Measurements from ENCODE around the gene CDK11B.
"Not testable (repeated sequence)": the region's sequence is repeated elsewhere in the genome, so short reads cannot be mapped to it uniquely, and the experiment has no call there.

CDK11B gene

DNA sequence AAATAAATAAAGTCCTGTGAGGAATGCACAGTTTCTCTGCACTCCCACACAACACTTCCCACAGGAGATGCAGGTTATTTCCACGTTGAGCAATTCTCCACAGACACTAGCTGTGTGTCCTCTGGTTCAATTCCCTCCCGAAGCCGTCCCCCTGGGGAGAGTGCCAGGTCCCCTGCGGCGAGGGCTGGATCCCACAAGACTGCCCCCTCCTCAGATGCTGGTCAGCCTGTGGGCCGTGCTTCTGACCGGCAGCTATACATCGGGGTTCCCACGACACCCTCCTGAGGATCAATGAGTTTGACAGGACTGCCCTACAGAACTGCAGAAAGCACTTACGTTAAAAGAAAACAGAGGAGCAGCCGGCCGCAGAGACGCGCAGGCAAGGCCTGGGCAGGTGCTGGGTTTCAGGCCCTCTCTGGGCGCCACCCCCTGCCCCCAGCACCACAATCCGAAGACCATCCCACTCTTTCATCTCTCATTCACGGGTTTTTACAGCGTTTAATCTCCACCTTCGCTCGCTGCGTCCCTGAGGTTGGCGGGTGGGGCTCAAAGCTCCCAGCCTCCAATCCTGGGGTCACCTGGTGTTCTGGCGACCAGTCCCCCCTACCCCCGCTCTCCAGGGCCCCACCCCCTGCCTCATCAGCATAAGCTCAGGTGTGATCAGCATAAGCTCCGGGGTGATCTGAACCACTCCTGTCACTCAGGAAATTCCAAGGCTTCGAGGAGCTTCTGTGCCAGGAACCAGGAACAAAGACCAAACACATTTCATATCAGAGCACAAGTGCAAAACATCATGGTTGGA is 24.5 kb upstream of the CDK11B start:
- DNase-seq (ENCODE audit: low read depth): no peak

GRCh38 chr1:1680912-1681273 is 22.1 kb upstream of the CDK11B start:
- DNase-seq (ENCODE audit: low read depth): no peak

- DNase-seq (ENCODE audit: low read depth): no peak
Measured at GRCh38 chr1:1680031-1680911, 21.5 kb upstream of the CDK11B start.

GRCh38 chr1:1678581-1679380 is 20.0 kb upstream of the CDK11B start:
- peak; percentile 45 for DNase-seq (ENCODE audit: low read depth)

GRCh38 chr1:1677718-1678580 is 19.1 kb upstream of the CDK11B start:
- peak; percentile 34 for DNase-seq (ENCODE audit: low read depth)

GRCh38 chr1:1676087-1676486 is 17.3 kb upstream of the CDK11B start:
- not testable (repeated sequence) for DNase-seq (ENCODE audit: low read depth)

GRCh38 chr1:1675218-1675617 is 16.4 kb upstream of the CDK11B start:
- DNase-seq (ENCODE audit: low read depth): not testable (repeated sequence)

GRCh38 chr1:1674806-1675205 is 16.0 kb upstream of the CDK11B start:
- not testable (repeated sequence) for DNase-seq (ENCODE audit: low read depth)

DNA sequence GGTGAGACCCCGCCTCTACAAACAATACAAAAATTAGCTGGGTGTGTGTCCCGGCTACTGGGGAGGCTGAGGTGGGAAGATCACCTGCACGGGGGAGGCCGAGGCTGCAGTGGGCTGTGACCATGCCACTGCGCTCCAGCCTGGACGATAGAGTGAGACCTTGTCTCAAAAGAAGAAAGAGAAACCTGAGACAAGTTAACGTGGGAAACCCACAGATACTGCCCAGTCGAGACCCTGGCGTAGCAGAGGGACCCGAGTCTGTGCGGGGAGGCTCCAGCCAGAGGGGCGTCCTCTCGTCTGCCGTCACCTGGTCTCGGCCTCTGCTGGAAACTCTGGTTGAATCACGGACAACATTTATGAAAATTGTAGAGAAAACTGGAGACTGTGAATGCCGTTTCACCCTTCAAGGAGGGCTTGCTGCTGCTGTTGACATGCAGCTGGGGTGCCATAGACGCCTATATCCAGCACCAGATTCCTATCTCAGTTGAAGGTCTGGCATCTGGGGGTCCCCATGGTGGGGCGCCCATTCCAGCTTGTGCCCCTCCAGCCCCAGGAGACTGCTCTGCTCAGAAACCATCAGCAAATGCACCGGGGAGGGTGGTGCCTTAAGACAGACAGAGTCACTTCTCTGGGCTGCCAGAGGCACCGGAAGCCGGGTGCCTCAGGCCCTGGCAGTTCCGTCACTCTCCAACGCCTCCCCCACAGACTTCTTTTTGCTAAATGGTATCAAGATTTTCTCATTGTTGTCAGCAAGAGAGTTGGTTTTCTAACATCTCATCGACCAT is 13.6 kb upstream of the CDK11B start:
- no peak for DNase-seq (ENCODE audit: low read depth)

DNA sequence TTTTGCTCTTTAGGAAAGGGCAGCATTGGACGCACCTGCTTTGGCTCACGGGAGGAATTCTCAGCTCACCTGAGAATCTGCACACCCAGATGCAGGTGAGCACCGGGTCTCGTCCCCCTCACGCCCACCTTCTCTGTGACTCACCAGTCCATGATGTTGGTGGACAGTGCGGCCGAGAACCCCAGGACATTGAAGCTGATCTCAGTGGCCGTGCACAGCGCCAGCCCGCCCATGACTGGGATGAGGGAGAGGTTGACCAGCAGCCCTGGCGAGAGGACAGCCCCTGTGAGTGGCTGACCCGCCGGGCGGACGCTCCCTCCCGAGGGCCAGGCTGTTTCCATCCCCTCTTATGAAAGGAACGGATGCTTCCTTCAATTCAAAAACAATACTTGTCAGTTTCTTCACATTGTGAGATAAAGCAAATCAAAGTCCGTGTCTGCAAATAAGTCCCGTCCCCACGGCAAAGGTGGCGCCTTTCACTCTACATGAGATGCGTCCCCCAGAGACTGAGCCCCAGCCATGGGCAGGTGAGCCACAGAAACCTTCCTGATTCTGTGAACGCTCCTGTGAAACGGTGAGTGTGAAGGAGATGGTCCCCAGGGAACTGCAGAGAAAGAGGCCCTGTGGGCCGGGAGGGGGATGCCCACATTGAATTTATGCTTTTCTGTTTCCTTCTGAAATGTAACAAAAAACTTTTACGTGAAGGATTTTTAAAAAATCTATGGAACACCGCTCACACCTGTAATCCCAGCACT is 12.7 kb upstream of the CDK11B start:
- DNase-seq (ENCODE audit: low read depth): no peak

DNA sequence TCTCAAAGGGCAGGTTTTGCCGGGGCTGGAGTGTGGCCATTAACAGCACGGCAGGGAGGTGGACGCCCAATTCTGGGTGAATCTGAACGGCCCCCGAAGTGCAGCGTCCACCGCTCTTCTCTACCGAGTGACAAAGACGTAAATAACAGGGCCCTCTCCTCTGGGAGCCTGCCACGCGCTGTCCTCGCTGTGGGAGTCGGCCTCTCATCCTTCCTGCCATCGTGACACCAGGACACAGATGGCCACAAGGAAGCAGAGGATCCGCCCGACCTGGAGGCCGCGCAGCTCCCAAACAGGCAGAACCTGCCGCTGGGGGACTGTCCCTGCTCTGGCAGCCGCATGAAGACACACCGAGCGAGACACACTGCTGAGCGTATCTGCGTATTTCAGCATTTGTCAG is 12.1 kb upstream of the CDK11B start:
- DNase-seq (ENCODE audit: low read depth): no peak

GRCh38 chr1:1669468-1670440 is 10.9 kb upstream of the CDK11B start:
- no peak for DNase-seq (ENCODE audit: low read depth)

DNA sequence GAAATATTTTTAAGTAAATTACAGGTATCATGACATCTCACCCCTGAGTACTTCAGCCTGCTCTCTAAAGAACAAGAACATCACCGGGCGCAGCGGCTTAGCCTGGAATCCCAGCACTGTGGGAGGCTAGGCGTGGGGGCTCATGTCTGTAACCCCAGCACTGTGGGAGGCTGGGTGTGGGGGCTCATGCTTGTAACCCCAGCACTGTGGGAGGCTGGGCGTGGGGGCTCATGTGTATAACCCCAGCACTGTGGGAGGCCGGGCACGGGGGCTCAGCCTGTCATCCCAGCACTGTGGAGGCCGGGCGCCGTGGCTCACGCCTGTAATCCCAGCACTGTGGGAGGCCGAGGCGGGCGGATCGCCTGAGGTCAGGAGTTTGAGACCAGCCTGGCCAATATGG is 7.7 kb upstream of the CDK11B start:
- no peak for DNase-seq (ENCODE audit: low read depth)

GRCh38 chr1:1665815-1666251 is 7.0 kb upstream of the CDK11B start:
- no peak for DNase-seq (ENCODE audit: low read depth)

DNA sequence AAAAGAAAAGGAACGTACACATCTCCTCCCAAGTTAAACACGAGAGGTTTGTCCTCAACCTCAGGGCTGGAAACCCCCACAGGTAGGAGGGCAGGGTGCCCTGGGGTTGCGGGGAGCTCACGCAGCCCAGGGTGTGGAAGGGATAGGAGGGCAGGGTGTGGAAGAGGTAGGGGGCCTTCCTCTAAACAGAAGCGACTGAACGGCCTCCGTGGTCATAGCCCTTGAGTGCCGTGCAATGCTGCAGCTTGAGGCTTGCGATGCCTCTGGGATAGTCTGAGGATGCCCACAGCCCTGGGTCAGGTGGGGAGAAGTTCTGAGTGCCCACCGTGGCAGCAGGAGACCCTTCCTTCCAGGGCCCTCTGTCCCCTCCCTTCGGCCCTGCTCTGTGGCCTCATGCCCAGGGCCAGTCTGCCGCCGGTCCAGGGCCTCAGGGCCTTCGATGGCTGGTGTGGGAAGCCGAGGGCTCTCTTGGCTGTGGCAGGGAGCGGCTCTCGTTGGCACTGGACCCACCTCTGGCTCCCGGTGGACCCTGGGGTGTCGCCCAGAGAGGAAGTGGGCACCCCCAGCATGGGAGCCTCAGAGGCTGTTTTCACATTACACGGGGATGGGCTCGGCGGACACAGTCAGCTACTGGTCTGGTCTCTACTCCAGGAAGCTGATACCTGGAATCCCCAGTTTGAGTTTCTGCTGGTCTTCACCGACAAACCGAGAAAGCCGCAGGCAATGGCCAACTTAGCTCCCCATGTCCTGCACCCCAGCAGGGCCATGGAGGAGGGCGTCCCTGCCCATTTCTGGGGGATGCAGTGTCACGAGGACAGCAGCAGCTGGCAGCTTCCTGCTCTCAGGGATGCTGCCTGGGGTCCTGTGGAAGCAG is 6.4 kb upstream of the CDK11B start:
- DNase-seq (ENCODE audit: low read depth): no peak

DNA sequence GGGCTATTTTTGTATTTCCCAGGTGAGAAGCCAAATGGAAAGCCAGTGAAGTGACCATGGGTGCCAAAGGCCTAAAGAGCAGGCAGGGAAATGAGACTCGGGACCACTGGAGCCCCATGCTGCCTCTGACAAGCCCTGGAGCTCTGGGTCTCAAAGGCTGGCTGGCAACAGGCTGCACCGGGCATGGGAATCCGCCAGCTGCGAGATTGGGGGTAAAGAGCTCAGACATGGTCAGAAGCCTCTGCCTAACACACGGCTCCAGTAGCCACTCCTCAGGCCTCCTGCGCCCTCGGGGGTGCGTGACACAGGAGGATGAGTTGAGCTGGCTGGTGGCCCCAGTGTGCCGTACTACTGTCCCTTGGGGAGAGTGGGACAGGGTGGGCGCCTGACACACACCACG is 5.5 kb upstream of the CDK11B start:
- DNase-seq (ENCODE audit: low read depth): not testable (repeated sequence)

DNA sequence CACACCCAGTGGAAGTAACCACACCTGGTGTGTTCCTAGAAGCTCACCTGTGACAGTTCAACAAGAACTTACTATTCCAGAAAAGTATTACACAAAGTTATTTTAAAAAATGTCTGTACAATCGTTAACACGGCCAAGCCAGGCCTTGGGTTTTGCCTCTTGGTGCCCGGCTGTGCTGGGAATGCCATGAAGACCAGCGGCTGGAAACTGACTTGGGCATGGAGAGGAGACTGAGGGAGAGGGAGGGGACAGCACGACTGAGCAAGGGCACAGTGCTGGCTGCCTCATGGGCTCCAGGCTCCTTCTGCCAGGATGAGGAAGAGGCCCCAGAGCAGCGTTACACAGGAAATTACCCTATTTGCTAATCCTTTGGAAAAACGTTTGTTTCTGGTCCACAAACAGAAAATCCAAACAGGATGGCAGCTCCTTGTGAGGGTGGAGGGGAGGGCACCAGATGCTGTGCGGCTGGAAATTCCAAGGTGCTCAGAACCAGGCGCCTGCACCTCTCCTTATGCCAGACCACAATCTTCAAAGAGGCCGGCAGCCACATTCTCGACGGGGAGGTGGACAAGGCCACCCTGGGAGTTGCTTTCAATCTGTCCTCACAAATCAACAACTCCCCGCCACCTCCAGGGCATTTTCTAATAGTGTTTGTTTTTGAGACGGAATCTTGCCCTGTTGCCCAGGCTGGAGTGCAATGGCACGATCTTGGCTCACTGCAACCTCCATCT is 4.2 kb upstream of the CDK11B start:
- not testable (repeated sequence) for DNase-seq (ENCODE audit: low read depth)
